ENCODE data around the gene COL24A1.

The COL24A1 gene

DNA sequence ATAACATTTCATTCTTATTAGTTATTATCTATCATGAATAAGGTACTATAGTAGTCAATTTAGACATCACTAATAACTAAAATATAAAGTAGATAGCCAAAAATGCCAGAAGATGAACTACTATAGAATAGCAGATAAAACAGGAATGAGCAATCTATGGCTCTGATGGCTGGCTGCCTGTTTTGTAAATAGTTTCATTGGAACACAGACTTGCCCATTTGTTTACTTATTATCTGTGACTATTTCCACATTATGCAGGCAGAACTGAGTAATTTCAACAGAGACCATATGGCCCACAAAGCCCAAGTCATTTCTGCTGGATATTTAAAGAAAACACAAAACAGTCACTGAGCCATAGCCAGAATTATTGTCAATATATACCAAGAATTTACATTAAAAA, 222.1 kb downstream of the COL24A1 start:
- no peaks in the 10 kb centered on the region for H3K79me2 ChIP-seq (ENCODE audit: control insufficient read depth, low read length)
- no peaks in the 10 kb centered on the region for H3K4me1 ChIP-seq (ENCODE audit: control insufficient read depth, low read length)
- H3K4me2 ChIP-seq (ENCODE audit: low read length): no peak overlapping the region
- no peaks in the 10 kb centered on the region for H3F3A ChIP-seq (ENCODE audit: control insufficient read depth, insufficient read depth)
- H3K9me2 ChIP-seq (replicated peaks; ENCODE audit: control insufficient read depth, low read length): no peaks in the 10 kb centered on the region
- H3K9me3 ChIP-seq (ENCODE audit: control insufficient read depth, insufficient read depth, low read length): no peaks in the 10 kb centered on the region
- H4K20me1 ChIP-seq (ENCODE audit: control insufficient read depth, insufficient read depth, low read depth, low read length): no peaks in the 10 kb centered on the region
- H3K4me3 ChIP-seq (ENCODE audit: low read length): no peak overlapping the region
- no peak overlapping the region for H3K27ac ChIP-seq (ENCODE audit: low read depth, low read length)
- H3K27me3 ChIP-seq (ENCODE audit: control insufficient read depth, low read length): no peaks in the 10 kb centered on the region
- no peak for TF ChIP-seq EZH2phosphoT487 (IDR thresholded peaks at IDR 0.05; ENCODE audit: borderline replicate concordance, low read length)
- TF ChIP-seq, protein P1, sequence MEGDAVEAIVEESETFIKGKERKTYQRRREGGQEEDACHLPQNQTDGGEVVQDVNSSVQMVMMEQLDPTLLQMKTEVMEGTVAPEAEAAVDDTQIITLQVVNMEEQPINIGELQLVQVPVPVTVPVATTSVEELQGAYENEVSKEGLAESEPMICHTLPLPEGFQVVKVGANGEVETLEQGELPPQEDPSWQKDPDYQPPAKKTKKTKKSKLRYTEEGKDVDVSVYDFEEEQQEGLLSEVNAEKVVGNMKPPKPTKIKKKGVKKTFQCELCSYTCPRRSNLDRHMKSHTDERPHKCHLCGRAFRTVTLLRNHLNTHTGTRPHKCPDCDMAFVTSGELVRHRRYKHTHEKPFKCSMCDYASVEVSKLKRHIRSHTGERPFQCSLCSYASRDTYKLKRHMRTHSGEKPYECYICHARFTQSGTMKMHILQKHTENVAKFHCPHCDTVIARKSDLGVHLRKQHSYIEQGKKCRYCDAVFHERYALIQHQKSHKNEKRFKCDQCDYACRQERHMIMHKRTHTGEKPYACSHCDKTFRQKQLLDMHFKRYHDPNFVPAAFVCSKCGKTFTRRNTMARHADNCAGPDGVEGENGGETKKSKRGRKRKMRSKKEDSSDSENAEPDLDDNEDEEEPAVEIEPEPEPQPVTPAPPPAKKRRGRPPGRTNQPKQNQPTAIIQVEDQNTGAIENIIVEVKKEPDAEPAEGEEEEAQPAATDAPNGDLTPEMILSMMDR (IDR thresholded peaks at IDR 0.05; ENCODE audit: low read depth, low read length, poor library complexity, severe bottlenecking): no peak
- no peaks in the 10 kb centered on the region for H3K36me3 ChIP-seq (ENCODE audit: control insufficient read depth, low read length)

DNA sequence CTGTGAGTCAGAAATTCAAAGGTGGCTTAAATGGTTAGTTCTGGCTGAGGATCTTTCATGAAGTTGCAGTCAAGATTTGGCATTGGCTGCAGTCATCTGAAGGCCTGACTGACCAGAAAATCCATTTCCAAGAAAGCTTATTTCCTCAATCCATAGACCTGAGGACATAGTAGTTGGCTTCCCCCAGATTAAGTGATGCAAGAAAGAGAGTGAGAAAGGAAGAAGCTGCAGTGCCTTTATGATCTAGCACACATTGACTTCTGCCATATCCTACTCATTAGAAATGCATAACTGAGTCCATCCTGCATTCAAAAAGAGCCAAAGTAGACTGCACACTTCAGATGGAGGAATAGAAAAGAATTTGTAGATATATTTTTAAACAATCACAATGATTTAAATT, 222.6 kb downstream of the COL24A1 start:
- TF ChIP-seq, protein P1 (IDR thresholded peaks at IDR 0.05; ENCODE audit: low read depth, low read length, poor library complexity, severe bottlenecking): no peak
- TF ChIP-seq EZH2phosphoT487 (IDR thresholded peaks at IDR 0.05; ENCODE audit: borderline replicate concordance, low read length): no peak
- Histone ChIP-seq H3K36me3 (ENCODE audit: control insufficient read depth, low read length) (no peaks in the 10 kb centered on the region), H3K79me2 (ENCODE audit: control insufficient read depth, low read length) (no peaks in the 10 kb centered on the region), H3F3A (ENCODE audit: control insufficient read depth, insufficient read depth) (no peaks in the 10 kb centered on the region), H3K27me3 (ENCODE audit: control insufficient read depth, low read length) (no peaks in the 10 kb centered on the region), H3K9me2 (replicated peaks; ENCODE audit: control insufficient read depth, low read length) (no peaks in the 10 kb centered on the region), H3K4me2 (ENCODE audit: low read length) (no peak overlapping the region), H4K20me1 (ENCODE audit: control insufficient read depth, insufficient read depth, low read depth, low read length) (no peaks in the 10 kb centered on the region), H3K9me3 (ENCODE audit: control insufficient read depth, insufficient read depth, low read length) (no peaks in the 10 kb centered on the region), H3K4me1 (ENCODE audit: control insufficient read depth, low read length) (no peaks in the 10 kb centered on the region), H3K4me3 (ENCODE audit: low read length) (no peak overlapping the region), H3K27ac (ENCODE audit: low read depth, low read length) (no peak overlapping the region)

DNA sequence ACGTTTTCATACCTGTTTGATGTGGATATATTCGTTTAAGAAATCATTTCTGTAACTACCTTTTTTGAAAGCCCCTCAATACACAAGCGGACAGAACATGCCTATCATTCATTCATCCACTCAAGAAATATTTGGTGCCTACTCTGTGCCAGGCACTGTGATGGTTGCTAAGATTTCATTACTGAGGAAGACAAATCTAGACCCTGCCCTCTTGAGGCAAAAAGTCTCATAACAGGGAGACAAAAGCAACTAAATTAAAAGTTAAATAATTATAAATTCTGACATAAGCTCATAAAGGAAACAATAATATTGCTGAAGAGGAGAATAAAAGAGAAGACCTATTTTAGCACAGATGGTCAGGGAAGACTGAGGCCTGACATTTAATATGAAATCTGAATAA, 244.8 kb downstream of the COL24A1 start:
- no peak overlapping the region for H3K4me3 ChIP-seq (ENCODE audit: low read length)
- H4K20me1 ChIP-seq (ENCODE audit: control insufficient read depth, insufficient read depth, low read depth, low read length): no peaks in the 10 kb centered on the region
- H3K27ac ChIP-seq (ENCODE audit: low read depth, low read length): no peak overlapping the region
- H3F3A ChIP-seq (ENCODE audit: control insufficient read depth, insufficient read depth): no peaks in the 10 kb centered on the region
- H3K9me2 ChIP-seq (replicated peaks; ENCODE audit: control insufficient read depth, low read length): no peaks in the 10 kb centered on the region
- no peaks in the 10 kb centered on the region for H3K4me1 ChIP-seq (ENCODE audit: control insufficient read depth, low read length)
- H3K4me2 ChIP-seq (ENCODE audit: low read length): no peak overlapping the region
- no peak for TF ChIP-seq EZH2phosphoT487 (IDR thresholded peaks at IDR 0.05; ENCODE audit: borderline replicate concordance, low read length)
- TF ChIP-seq, protein P1 (IDR thresholded peaks at IDR 0.05; ENCODE audit: low read depth, low read length, poor library complexity, severe bottlenecking): peak; percentile 27
- no peaks in the 10 kb centered on the region for H3K79me2 ChIP-seq (ENCODE audit: control insufficient read depth, low read length)
- H3K36me3 ChIP-seq (ENCODE audit: control insufficient read depth, low read length): no peaks in the 10 kb centered on the region
- no peaks in the 10 kb centered on the region for H3K27me3 ChIP-seq (ENCODE audit: control insufficient read depth, low read length)
- no peaks in the 10 kb centered on the region for H3K9me3 ChIP-seq (ENCODE audit: control insufficient read depth, insufficient read depth, low read length)

DNA sequence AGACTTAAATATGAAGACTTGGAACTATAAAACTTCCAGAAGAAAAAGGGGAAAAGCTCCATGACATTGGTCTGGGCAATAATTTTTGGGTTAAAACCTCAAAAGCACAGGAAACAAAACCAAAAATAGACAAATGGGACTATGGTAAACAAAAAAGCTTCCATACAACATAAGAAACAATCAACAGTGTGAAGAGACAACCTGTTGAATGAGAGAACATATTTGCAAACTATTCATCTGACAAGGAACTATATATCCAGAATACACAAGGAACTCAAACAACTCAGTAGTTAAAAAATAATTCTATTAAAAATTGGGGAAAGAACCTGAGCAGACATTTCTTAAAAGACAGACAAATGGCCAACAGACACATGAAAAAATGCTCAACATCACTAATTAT, 255.7 kb downstream of the COL24A1 start:
- Histone ChIP-seq H3K9me3 (ENCODE audit: control insufficient read depth, insufficient read depth, low read length) (no peaks in the 10 kb centered on the region; the same call in 1 of the 2 replicates), H3K36me3 (ENCODE audit: control insufficient read depth, low read length) (no peaks in the 10 kb centered on the region), H3K79me2 (ENCODE audit: control insufficient read depth, low read length) (no peaks in the 10 kb centered on the region), H3K4me3 (ENCODE audit: low read length) (no peak overlapping the region), H3F3A (ENCODE audit: control insufficient read depth, insufficient read depth) (no peaks in the 10 kb centered on the region), H3K4me1 (ENCODE audit: control insufficient read depth, low read length) (no peaks in the 10 kb centered on the region), H3K9me2 (replicated peaks; ENCODE audit: control insufficient read depth, low read length) (no peaks in the 10 kb centered on the region), H3K27me3 (ENCODE audit: control insufficient read depth, low read length) (0 out of 2 replicates have a peak, but pooled peaks cover 3% of the 10 kb centered on the region), H3K4me2 (ENCODE audit: low read length) (no peak overlapping the region), H3K27ac (ENCODE audit: low read depth, low read length) (no peak overlapping the region), H4K20me1 (ENCODE audit: control insufficient read depth, insufficient read depth, low read depth, low read length) (no peaks in the 10 kb centered on the region)
- TF ChIP-seq EZH2phosphoT487 (IDR thresholded peaks at IDR 0.05; ENCODE audit: borderline replicate concordance, low read length): no peak
- TF ChIP-seq, protein P1 (IDR thresholded peaks at IDR 0.05; ENCODE audit: low read depth, low read length, poor library complexity, severe bottlenecking): no peak

Data from DOHH2 (cell line).